ENCODE data around the gene PTPRN2.
"Not testable (repeated sequence)": the region's sequence is repeated elsewhere in the genome, so short reads cannot be mapped to it uniquely, and the experiment has no call there.

The PTPRN2 gene

DNA sequence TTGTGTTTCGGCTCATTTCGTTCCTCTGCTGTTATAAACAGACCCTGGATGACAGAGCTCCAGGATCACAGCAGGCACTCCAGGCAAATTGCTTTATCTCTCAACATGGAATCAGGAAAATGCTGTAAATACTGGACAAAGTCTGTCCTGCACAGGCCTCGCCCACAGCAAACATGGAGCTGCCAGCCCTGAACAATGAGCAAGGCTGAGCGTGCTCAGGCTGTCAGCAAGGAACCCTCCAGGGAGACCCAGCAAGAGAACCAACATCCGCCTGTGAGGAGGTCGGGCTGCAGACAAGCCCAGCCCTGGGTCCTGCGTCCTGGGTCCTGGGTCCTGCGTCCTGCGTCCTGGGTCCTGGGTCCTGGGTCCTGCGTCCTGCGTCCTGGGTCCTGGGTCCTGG is 180.8 kb downstream of the PTPRN2 start:
- in situ Hi-C loops (cut with MboI; ENCODE audit: low sequenced_read_pairs): no loop called here

DNA sequence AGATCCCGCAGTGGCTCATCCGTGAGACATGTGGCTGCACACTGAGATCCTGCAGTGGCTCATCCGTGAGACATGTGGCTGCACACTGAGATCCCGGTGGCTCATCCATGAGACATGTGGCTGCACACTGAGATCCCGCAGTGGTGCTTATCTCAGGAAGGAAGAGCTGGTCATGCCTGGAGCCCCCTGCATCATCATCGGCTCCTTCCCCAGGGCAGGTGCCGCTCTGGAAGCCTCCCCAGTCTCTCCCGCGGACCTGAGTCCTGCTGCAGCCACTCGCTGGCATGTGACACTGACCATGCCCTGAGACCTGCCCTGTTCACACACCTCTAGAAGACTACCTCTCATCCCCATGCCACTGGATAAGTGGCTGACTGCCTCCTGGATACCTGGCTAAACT is 181.3 kb downstream of the PTPRN2 start:
- in situ Hi-C loops (cut with MboI; ENCODE audit: low sequenced_read_pairs): no loop called here

- in situ Hi-C loops (cut with MboI; ENCODE audit: low sequenced_read_pairs): not testable (repeated sequence)
Observed at GRCh38 chr7:158405771-158406170, 181.9 kb downstream of the PTPRN2 start.

DNA sequence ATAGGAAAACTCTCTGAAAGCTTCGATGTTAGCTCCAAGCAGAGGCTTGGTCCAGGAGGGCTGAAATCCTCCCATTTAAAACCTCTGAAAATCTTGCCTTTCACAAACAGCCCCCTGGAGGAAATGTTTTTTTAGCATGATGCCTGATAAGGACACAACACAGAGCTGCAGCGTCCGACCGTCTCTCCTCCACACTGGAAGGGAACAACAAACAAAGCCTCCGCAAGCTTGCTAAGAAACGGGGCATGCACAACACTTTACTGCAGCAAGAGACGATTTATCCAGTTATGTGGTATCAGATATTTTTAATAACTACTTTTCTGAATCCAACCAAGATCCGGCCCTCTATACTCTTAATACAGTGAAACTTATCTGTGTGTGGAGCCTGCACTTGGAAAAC is 182.3 kb downstream of the PTPRN2 start:
- in situ Hi-C loops (cut with MboI; ENCODE audit: low sequenced_read_pairs): no loop called here

GRCh38 chr7:158404031-158404761 is 183.4 kb downstream of the PTPRN2 start:
- in situ Hi-C loops (cut with MboI; ENCODE audit: low sequenced_read_pairs): no loop called here

GRCh38 chr7:158403013-158403821 is 184.4 kb downstream of the PTPRN2 start:
- in situ Hi-C loops (cut with MboI; ENCODE audit: low sequenced_read_pairs): no loop called here

GRCh38 chr7:158402471-158402870 is 185.2 kb downstream of the PTPRN2 start:
- in situ Hi-C loops (cut with MboI; ENCODE audit: low sequenced_read_pairs): no loop called here

DNA sequence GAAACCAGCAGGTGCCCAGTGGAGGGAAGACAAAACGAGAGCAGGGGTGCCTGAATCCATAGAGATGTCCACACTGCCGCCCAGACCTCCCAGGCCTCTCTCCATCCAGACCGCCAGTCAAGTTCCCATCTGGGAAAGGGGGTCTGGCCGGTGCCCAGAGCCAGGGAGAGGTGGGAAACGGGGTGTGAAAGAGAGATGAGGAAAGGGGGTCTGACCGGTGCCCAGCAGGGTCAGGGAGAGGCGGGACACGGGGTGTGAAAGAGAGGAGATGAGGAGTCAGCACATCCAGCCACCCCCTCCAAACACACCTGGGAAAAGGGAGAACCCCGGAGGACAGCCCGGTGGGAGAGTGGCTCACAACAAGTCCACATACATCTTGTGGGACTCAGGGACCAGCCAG is 185.8 kb downstream of the PTPRN2 start:
- in situ Hi-C loops (cut with MboI; ENCODE audit: low sequenced_read_pairs): no loop called here

GRCh38 chr7:158401295-158401694 is 186.3 kb downstream of the PTPRN2 start:
- in situ Hi-C loops (cut with MboI; ENCODE audit: low sequenced_read_pairs): no loop called here

GRCh38 chr7:158400601-158401225 is 186.9 kb downstream of the PTPRN2 start:
- in situ Hi-C loops (cut with MboI; ENCODE audit: low sequenced_read_pairs): no loop called here

- in situ Hi-C loops (cut with MboI; ENCODE audit: low sequenced_read_pairs): no loop called here
Observed at GRCh38 chr7:158399762-158400161, 187.9 kb downstream of the PTPRN2 start.

DNA sequence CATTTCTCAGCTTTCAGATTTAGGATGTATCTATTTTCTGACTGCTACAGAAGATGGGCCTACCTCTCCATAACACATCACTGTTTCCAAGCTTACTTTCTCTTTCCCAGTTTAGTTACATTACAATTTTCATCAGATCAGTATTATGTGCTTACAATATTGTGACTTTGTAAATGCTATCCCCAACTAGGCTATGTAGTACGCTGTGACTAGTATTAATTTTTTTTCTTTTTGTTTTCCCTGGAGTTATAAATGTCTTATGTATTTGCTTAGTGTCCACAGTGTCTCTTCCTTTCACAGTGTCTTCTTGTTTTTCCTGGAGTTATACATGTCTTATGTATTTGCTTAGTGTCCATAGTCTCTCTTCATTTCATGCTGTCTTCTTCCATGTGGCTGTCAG is 188.9 kb downstream of the PTPRN2 start:
- in situ Hi-C loops (cut with MboI; ENCODE audit: low sequenced_read_pairs): no loop called here

DNA sequence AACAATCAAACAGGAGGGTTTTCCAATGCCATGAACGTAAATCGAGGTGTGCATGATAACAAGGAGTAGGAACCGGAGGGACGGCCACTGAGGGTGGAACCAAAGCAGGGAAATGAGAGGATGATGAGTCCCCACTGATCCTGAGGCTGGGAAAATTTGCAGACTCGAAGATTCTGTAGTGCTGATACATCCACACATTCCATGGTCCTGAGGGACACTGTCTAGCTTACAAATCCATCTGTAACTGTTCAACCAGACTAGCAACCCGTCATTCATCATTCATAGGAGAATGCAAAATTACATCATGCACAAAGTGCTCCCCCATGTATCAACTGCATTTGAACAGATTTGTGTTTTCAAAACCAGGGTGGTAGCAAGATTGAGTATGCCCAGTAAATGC is 189.7 kb downstream of the PTPRN2 start:
- in situ Hi-C loops (cut with MboI; ENCODE audit: low sequenced_read_pairs): no loop called here

DNA sequence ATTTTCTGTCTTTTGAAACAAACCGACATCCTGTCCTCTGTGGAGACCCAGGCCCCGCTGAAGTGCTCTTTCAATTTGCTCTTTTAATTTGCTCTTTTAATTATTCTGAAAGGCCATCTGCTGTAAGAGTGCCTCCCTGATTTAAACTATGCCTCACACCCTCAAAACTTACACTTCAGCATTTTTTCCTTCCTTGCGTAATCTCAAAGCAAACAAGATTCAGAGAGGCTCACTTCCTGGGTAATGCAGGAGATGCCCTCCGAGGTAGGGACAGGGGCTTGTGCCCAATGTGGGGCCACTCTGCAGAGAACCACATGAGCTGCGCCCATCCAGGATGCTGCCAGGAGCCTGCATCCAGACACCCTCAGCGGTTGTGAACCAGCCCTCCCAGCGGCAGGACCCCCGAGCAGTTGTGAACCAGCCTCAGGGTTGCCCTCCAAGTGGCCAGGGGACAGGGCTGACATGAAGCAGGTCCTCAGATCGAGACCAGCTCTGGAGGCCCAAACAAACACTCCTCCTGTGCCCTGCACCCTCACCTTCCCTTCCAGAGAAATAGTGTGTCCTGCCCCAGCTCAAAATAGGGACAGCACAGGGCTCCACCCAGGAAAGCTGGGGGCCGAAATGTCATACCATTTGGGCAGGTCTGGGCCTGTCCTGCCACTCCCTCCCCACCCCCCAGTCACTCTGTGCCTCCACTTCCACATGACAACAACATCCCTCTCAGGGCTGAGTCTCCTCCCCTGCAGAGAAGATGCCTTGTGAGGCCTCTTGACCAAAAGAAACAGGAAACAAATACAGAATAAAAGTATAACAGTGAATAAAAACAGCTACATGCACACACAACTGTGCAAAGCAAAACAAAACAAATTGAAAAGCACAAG is 190.4 kb downstream of the PTPRN2 start:
- in situ Hi-C loops (cut with MboI; ENCODE audit: low sequenced_read_pairs): no loop called here

GRCh38 chr7:158396301-158396905 is 191.2 kb downstream of the PTPRN2 start:
- in situ Hi-C loops (cut with MboI; ENCODE audit: low sequenced_read_pairs): no loop called here

- in situ Hi-C loops (cut with MboI; ENCODE audit: low sequenced_read_pairs): no loop called here
Observed at GRCh38 chr7:158395780-158396278, 191.8 kb downstream of the PTPRN2 start.

DNA sequence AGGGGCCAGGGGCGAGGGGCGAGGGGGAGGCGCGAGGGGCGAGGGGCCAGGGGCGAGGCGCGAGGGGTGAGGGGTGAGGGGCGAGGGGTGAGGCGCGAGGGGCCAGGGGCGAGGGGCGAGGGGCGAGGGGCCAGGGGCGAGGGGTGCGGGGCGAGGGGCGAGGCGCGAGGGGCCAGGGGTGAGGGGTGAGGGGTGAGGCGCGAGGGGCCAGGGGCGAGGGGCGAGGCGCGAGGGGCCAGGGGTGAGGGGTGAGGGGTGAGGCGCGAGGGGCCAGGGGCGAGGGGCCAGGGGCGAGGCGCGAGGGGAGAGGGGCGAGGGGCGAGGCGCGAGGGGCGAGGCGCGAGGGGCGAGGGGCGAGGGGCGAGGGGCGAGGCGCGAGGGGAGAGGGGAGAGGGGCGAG is 192.3 kb downstream of the PTPRN2 start:
- in situ Hi-C loops (cut with MboI; ENCODE audit: low sequenced_read_pairs): no loop called here

DNA sequence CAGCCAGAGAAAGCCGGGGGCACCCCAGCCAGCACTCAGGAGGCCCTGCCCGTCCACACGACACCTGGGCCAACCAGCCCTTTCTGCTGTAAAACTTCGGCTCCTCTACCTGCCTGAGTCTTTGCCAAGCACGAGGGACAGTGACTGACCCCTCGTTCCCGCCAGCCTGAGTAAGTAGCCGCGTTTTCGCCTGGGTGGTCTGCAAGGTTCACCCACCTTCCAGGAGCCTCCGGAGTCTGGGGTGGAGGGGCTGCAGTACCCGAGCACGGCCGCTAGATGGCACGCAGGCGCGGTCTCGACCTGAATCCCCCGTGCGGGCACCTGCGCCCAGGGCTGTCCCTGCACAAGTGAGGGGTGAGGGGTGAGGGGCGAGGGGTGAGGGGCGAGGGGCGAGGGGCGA is 192.7 kb downstream of the PTPRN2 start:
- in situ Hi-C loops (cut with MboI; ENCODE audit: low sequenced_read_pairs): no loop called here

- in situ Hi-C loops (cut with MboI; ENCODE audit: low sequenced_read_pairs): no loop called here
Observed at GRCh38 chr7:158393926-158394625, 193.5 kb downstream of the PTPRN2 start.

DNA sequence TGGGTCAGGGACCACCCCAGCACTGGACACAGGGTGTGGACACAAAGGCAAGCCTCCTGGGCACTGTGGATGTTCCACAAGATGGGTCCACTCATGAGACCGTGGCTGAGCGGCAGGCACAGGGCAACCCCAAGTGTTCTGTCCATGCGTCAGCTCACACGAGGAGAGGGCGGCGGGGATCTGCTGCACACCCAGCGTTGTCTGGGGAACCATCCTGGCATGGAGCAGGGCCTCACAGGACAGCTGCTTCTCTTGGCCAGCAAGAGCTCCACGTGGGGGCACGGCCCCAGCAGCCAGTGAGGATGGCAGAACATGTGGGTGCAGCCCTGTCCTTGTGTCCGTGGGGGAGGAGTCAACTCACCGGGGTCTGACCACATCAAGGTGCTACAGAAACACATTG is 195.4 kb downstream of the PTPRN2 start:
- in situ Hi-C loops (cut with MboI; ENCODE audit: low sequenced_read_pairs): no loop called here

Measured in hTERT RPE-1 (cell line).